Endothelial cell of hepatic sinusoid (primary cell): ENCODE data around the gene DLX3.

ENCODE experiments used
- in situ Hi-C: cut with HindIII; loops from 2 replicates; pipeline ENCODE4 v1.10.0; 2017; ENCODE audit warnings: low sequenced_read_pairs

Gene DLX3

GRCh38 chr17:49976163-49976827 lies 18.7 kb downstream of the DLX3 start:
- in situ Hi-C loops: loop anchor here (10.0 kb wide), 1 partner anchor 91 kb away; no protein-coding TSS in a partner anchor

- in situ Hi-C loops: loop anchor here (10.0 kb wide), 1 partner anchor 91 kb away; no protein-coding TSS in a partner anchor
Measured at GRCh38 chr17:49975531-49975930, 19.5 kb downstream of the DLX3 start.

DNA sequence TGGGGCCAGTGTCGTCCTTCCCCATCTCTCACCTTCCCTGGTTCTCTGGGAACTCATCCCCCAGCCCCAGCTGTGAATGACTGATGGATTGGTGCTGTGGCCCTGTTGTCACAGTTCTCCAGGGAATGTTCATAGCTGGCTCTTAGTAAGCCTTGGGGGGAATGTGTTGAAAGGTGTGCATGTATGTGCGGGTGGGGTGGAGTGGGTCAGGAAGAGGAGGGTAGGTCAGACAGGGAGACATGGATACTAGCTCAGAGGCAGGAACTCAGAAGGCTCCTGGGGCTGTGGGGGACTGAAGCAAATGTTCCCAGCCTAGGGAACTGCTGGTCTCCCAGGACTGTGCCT lies 21.8 kb downstream of the DLX3 start:
- in situ Hi-C loops: loop anchor here (10.0 kb wide), 1 partner anchor 88 kb away; no protein-coding TSS in a partner anchor

DNA sequence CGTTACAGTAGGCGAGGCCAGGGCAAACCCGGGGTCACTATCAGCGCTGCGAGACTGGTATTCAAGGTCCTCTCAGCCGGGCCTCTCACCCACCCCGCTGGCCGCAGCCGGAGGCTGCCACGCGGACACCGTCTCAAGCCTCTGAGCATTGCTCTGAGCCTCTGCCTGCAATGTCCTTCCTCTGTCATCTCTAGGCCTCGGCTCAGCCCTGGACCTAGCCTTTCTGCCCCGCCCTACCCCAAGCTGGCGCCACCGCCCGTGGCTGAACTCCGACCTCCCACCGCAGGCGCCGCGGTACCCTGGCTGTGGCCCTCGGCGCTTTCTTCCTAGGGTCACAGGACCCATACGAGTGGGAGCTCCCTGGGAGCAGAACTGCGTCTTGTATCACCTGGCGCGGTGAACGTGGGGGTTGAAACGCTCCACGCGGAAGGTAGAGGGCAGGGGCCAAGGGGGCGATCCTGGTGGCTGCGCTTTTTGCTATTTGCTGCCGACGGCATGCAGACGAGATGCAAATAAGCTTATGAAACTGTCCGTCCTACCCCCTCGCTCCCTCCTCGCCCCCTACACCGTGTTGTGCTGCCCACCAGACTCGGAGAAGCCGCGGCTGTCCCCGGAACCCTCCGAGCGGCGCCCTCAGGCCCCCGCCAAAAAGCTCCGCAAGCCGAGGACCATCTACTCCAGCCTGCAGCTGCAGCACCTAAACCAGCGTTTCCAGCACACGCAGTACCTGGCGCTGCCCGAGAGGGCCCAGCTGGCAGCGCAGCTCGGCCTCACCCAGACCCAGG lies 22.3 kb downstream of the DLX3 start:
- in situ Hi-C loops: loop anchor here (10.0 kb wide), 1 partner anchor 88 kb away; no protein-coding TSS in a partner anchor

DNA sequence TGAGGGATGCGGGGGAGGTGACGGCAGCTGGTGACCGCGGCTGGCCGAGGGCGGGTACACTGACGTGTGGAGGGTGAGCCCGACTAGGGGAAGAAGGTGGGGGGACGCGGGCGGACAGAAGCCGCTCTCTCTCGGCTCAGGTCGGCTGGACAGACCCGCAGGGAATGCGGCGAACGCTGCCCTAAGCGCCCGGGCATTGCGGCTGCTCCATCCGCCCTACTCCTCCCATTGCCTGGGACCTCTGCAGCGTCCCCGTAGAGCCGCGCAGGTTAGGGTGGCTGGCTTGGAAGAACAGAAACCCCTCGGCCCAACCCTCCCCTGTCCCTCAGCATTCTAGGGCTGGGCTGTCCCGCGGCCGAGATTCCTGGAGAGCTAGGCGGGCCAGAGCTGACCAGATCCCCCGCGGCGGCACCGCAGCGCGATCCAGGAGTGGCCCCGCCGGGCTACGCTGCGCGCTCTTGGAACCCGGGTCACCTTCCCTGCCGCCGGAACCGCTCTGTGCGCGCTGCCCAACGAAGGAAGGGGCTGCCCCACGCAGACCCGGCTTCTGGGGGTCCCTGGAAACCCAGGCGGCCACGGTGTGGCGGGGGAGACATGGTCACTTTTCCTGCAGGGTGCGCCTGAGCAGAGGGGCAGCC lies 23.1 kb downstream of the DLX3 start:
- in situ Hi-C loops: loop anchor here (10.0 kb wide), 1 partner anchor 87 kb away; no protein-coding TSS in a partner anchor

DNA sequence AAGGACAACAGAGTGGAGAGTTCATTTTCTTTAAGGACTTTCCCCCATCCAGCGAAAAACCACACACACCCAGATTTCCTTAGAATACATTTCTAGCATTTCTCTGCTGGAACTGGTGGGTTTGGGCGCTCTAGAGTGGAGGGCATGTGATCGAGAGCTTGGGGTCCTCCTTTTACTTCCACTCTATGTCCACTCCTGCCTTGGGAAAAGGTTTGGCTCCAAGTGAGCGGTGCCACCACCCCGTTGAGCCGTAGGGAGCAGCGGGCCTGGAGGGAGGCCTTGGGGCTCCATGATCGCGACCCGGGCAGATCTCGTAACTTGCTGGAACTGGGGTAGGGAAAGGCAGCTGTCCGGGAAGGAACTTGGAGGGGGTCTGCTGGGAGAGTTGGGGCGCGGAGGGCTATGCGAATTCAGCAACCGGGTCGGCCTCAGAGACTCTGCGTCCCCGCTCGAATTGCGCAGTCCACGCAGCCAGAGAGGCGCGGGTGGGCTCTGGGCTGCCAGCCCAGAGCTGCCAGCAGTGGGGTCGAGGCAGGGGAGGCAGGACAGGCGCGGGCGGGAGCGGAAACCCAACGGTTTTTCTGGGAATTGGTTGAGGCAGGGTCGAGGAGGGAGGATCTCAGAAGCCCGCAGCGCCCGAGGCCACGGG lies 23.7 kb downstream of the DLX3 start:
- in situ Hi-C loops: loop anchor here (10.0 kb wide), 1 partner anchor 87 kb away; no protein-coding TSS in a partner anchor

- in situ Hi-C loops: loop anchor here (10.0 kb wide), 1 partner anchor 86 kb away; no protein-coding TSS in a partner anchor
Measured at GRCh38 chr17:49970498-49970897, 24.5 kb downstream of the DLX3 start.

DNA sequence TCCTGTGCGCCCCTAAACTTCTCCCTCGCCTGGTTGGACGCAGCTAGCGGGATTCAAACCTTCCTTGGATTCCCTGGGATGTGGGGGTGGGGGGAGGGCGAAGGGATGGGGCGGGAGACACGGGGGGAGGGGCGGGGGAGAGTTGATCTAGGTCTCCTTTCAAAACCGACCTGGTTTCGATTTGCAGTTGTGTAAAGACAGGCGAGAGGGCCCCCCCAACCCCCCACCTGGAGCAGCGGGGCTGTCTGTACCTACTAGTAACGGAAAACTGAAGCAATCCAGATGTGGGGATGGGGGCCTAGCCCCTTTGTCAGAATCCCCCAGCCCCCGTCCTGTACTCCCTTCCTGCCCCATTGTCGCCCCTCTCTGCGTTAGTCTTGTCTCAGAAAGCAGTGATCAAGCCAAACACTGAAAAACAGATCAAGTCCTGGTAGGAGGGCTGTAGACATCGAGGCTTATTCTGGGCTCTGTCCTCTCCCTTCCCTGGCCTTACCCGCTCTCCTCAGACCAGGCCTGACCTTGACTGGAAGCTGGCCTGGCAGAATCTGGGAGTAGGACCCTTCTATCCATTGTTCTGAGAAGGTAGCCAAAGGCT lies 25.1 kb downstream of the DLX3 start:
- in situ Hi-C loops: loop anchor here (10.0 kb wide), 1 partner anchor 85 kb away; no protein-coding TSS in a partner anchor

DNA sequence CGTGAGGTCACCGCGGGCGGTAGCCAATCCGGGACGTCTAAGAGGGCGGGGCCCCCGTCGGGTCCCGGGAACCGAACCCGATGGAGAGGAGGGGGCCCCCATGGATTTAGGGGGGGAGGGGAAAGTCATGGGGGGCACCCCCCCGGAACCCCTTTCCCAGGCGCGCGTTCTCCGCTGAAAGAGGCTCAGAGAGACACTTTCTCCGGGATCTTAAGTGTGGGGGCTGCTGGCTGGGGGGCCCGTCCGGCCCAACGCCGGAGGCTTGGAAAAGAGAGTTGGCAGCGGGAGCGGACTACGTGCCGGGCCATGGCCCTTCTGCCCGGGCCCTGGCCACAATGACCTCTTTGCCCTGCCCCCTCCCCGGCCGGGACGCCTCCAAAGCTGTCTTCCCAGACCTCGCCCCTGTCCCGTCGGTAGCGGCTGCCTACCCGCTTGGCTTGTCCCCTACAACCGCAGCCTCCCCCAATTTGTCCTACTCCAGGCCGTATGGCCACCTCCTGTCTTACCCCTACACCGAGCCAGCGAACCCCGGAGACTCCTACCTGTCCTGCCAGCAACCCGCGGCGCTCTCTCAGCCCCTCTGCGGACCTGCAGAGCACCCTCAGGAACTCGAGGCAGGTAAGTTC lies 25.8 kb downstream of the DLX3 start, which contains the start of gene DLX4:
Gene DLX4, plus strand, starts transcription at position 57 of the 626 bp plus-strand sequence. Its CDS starts 279 bp downstream, at position 336.
- in situ Hi-C loops: no loop called here

GRCh38 chr17:49968405-49969133 lies 26.5 kb downstream of the DLX3 start:
- in situ Hi-C loops: no loop called here

GRCh38 chr17:49967621-49968404 lies 27.2 kb downstream of the DLX3 start:
- in situ Hi-C loops: no loop called here

GRCh38 chr17:49967205-49967604 lies 27.8 kb downstream of the DLX3 start:
- in situ Hi-C loops: no loop called here

DNA sequence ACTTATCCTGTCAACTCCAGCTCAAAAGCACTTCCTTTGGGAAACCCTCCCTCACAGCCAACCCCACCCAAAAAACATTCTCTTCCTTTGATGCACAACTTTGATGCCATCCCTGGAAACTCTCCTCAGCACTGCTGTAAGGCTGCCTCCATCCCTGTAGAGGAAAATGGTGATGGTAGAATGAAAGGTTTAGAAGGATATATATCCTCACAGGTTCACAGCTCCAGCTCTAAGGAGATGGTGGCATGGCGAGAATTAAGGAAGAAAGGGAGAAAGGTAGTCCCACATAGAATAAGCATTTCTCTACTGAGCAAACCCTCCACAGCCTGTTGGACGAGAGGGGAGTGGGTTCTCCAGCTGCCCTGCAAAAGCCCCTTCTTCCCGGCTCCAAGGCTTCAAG lies 28.3 kb downstream of the DLX3 start:
- in situ Hi-C loops: no loop called here

- in situ Hi-C loops: no loop called here
Measured at GRCh38 chr17:49965524-49965909, 29.5 kb downstream of the DLX3 start.

DNA sequence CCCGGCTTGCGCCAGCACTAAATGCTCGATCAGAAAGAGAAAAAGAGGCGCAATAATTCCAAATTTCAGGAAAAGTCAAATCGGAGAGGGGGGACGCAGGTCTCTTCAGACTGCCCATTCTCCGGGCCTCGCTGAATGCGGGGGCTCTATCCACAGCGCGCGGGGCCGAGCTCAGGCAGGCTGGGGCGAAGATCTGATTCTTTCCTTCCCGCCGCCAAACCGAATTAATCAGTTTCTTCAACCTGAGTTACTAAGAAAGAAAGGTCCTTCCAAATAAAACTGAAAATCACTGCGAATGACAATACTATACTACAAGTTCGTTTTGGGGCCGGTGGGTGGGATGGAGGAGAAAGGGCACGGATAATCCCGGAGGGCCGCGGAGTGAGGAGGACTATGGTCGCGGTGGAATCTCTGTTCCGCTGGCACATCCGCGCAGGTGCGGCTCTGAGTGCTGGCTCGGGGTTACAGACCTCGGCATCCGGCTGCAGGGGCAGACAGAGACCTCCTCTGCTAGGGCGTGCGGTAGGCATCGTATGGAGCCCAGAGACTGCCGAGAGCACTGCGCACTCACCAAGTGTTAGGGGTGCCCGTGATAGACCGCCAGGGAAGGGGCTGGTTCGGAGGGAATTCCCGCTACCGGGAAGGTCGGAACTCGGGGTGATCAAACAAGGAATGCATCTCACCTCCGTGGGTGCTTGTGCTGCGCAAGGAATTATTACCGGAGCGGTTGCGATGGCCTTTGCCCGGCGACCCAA lies 30.1 kb downstream of the DLX3 start:
- in situ Hi-C loops: no loop called here

GRCh38 chr17:49964303-49964768 lies 30.7 kb downstream of the DLX3 start:
- in situ Hi-C loops: no loop called here

GRCh38 chr17:49963626-49964302 lies 31.3 kb downstream of the DLX3 start:
- in situ Hi-C loops: no loop called here
